ENCODE results near the gene LAMA3. TPM values are rescaled to one million over a fixed set of nuclear protein-coding genes. Genes with fewer than 3 reads are reported as not detected.

Gene LAMA3
- total RNA-seq, 4 donors from 2014 or later, result 46.5 to 75.4 (median 57.4) TPM

GRCh38 chr18:23798249-23798648 is 109.0 kb downstream of the LAMA3 start:
- peak in 1 of 2 donors; percentile 40 for DNase-seq
- H3K4me1 ChIP-seq, result no peaks in the 10 kb centered on the region
- no peaks in the 10 kb centered on the region for H3K9me3 ChIP-seq
- H3K36me3 ChIP-seq, result no peaks in the 10 kb centered on the region
- intact Hi-C loops (cut with DNase I; ENCODE audit: low total_unique reads), result no loop called here
- no peaks in the 10 kb centered on the region for H3K27me3 ChIP-seq
- peak overlapping the region in 1 of 2 donors; percentile 16 for H3K27ac ChIP-seq
- TF ChIP-seq CTCF (IDR thresholded peaks at IDR 0.05) (no peak), POLR2A (IDR thresholded peaks at IDR 0.05) (no peak)
- no peak overlapping the region for H3K4me3 ChIP-seq

- Histone ChIP-seq H3K27ac (peak overlapping the region in 1 of 2 donors; percentile 16), H3K9me3 (no peaks in the 10 kb centered on the region), H3K36me3 (no peaks in the 10 kb centered on the region), H3K27me3 (no peaks in the 10 kb centered on the region), H3K4me1 (no peaks in the 10 kb centered on the region), H3K4me3 (no peak overlapping the region)
- TF ChIP-seq CTCF (IDR thresholded peaks at IDR 0.05), result no peak
- no peak for TF ChIP-seq POLR2A (IDR thresholded peaks at IDR 0.05)
- intact Hi-C loops (cut with DNase I; ENCODE audit: low total_unique reads), result no loop called here
- no peak for DNase-seq
Observed at GRCh38 chr18:23798824-23799223, 109.6 kb downstream of the LAMA3 start.

GRCh38 chr18:23799540-23799939 is 110.3 kb downstream of the LAMA3 start:
- H3K27ac ChIP-seq, result no peak overlapping the region
- H3K27me3 ChIP-seq, result no peaks in the 10 kb centered on the region
- H3K4me3 ChIP-seq, result no peak overlapping the region
- TF ChIP-seq CTCF (IDR thresholded peaks at IDR 0.05) (no peak), POLR2A (IDR thresholded peaks at IDR 0.05) (no peak)
- H3K9me3 ChIP-seq, result no peaks in the 10 kb centered on the region
- no peak for DNase-seq
- H3K36me3 ChIP-seq, result no peaks in the 10 kb centered on the region
- intact Hi-C loops (cut with DNase I; ENCODE audit: low total_unique reads), result no loop called here
- H3K4me1 ChIP-seq, result no peaks in the 10 kb centered on the region

GRCh38 chr18:23800902-23801301 is 111.6 kb downstream of the LAMA3 start:
- Histone ChIP-seq H3K36me3 (no peaks in the 10 kb centered on the region), H3K4me1 (no peaks in the 10 kb centered on the region), H3K27ac (no peak overlapping the region), H3K27me3 (no peaks in the 10 kb centered on the region), H3K9me3 (no peaks in the 10 kb centered on the region), H3K4me3 (no peak overlapping the region)
- no peak for DNase-seq
- intact Hi-C loops (cut with DNase I; ENCODE audit: low total_unique reads), result no loop called here
- no peak for TF ChIP-seq POLR2A (IDR thresholded peaks at IDR 0.05)
- TF ChIP-seq CTCF (IDR thresholded peaks at IDR 0.05), result no peak

- no peak for TF ChIP-seq POLR2A (IDR thresholded peaks at IDR 0.05)
- no peak for TF ChIP-seq CTCF (IDR thresholded peaks at IDR 0.05)
Observed at GRCh38 chr18:23802817-23803216, 113.6 kb downstream of the LAMA3 start.

More at GRCh38 chr18:23802817-23803216, 113.6 kb downstream of the LAMA3 start:
- Histone ChIP-seq H3K36me3 (no peaks in the 10 kb centered on the region), H3K4me1 (no peaks in the 10 kb centered on the region), H3K27ac (no peak overlapping the region), H3K4me3 (no peak overlapping the region), H3K27me3 (no peaks in the 10 kb centered on the region), H3K9me3 (no peaks in the 10 kb centered on the region)
- intact Hi-C loops (cut with DNase I; ENCODE audit: low total_unique reads), result no loop called here
- DNase-seq, result no peak
